ENCODE results near the gene SPOP.

DNA sequence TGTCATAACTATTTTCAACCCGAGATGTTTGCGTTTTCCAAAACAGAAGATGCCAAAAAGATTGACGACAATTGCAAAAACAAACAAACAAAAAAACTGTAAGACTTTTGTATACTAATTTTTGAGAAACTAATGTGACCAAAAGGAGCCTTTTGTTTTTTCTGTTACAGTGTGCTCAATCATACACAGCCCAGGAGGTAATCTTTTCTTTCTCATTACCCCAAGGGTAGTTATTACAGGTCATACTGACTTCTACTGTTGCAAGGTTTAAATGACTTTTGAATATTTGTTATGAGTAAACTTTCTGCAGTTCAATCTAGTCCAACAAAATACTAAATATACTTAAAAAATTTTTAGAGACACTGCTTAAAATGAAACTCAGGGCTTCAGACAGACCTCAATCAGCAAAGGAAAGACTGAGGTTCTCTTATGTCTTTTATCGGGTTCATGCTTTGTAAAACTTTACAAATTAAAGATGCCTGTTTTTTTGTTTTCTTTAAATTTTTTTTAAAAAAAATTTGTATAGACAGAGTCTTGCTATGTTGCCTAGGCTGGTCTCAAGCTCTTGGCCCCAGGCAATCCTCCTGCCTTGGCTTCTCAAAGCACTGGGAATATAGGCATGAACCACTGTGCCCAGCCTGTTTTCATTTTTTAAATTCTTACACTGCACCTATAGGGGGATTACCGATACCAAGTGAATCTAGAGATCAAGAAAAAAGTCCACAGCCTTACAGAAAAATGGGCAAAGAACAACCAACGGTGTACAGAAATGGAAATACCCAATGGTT lies 47.6 kb downstream of the SPOP start:
- TF ChIP-seq, protein P1, sequence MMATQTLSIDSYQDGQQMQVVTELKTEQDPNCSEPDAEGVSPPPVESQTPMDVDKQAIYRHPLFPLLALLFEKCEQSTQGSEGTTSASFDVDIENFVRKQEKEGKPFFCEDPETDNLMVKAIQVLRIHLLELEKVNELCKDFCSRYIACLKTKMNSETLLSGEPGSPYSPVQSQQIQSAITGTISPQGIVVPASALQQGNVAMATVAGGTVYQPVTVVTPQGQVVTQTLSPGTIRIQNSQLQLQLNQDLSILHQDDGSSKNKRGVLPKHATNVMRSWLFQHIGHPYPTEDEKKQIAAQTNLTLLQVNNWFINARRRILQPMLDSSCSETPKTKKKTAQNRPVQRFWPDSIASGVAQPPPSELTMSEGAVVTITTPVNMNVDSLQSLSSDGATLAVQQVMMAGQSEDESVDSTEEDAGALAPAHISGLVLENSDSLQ (IDR thresholded peaks at IDR 0.05), result no peak
- no peak for TF ChIP-seq FOXM1 (IDR thresholded peaks at IDR 0.05; ENCODE audit: borderline replicate concordance)
- TF ChIP-seq ELF4 (IDR thresholded peaks at IDR 0.05), result no peak
- no peak for TF ChIP-seq SUZ12 (IDR thresholded peaks at IDR 0.05)
- TF ChIP-seq FOXA1 (IDR thresholded peaks at IDR 0.05), result no peak
- no peak for TF ChIP-seq BHLHE40 (IDR thresholded peaks at IDR 0.05; ENCODE audit: borderline replicate concordance)
- no peak for TF ChIP-seq ARNT (IDR thresholded peaks at IDR 0.05)
- TF ChIP-seq FOXK2 (IDR thresholded peaks at IDR 0.05), result no peak
- TF ChIP-seq SP1 (IDR thresholded peaks at IDR 0.05), result no peak
- TF ChIP-seq NFRKB (IDR thresholded peaks at IDR 0.05), result no peak
- TF ChIP-seq CTBP1 (IDR thresholded peaks at IDR 0.05; ENCODE audit: borderline replicate concordance), result no peak
- TF ChIP-seq HDGF (IDR thresholded peaks at IDR 0.05; ENCODE audit: borderline replicate concordance), result no peak
